IPS-15b (cell line): ENCODE data around the gene CACNA2D2.

Experiments
- H3K27me3 ChIP-seq: one replicate; pipeline ENCODE4 v1.6.1; 2013; ENCODE audit warnings: low read length; ENCODE audit not compliant: control insufficient read depth, insufficient read depth
- H3K36me3 ChIP-seq: one replicate; pipeline ENCODE4 v1.6.1; 2013; ENCODE audit warnings: low read length; ENCODE audit not compliant: control insufficient read depth, insufficient read depth
- H3K4me1 ChIP-seq: one replicate; pipeline ENCODE4 v1.6.1; 2013; ENCODE audit warnings: mild to moderate bottlenecking, low read length; ENCODE audit not compliant: control insufficient read depth, insufficient read depth
- H3K4me3 ChIP-seq: one replicate; pipeline ENCODE4 v1.5.1; 2013; ENCODE audit warnings: low read depth, low read length
- H3K9ac ChIP-seq: one replicate; pipeline ENCODE4 v1.6.1; 2013; ENCODE audit warnings: low read depth, mild to moderate bottlenecking, low read length
- H3K9me3 ChIP-seq: one replicate; pipeline ENCODE4 v1.6.1; 2013; ENCODE audit warnings: mild to moderate bottlenecking, low read length; ENCODE audit not compliant: control insufficient read depth, insufficient read depth

The CACNA2D2 gene

GRCh38 chr3:50393061-50393460 is 110.4 kb downstream of the CACNA2D2 start:
- Histone ChIP-seq H3K27me3 (no peaks in the 10 kb centered on the region), H3K9me3 (no peaks in the 10 kb centered on the region), H3K9ac (no peak overlapping the region), H3K4me3 (no peak overlapping the region), H3K36me3 (no peaks in the 10 kb centered on the region), H3K4me1 (no peaks in the 10 kb centered on the region)

GRCh38 chr3:50392101-50392715 is 111.2 kb downstream of the CACNA2D2 start:
- H3K27me3 ChIP-seq, result no peaks in the 10 kb centered on the region
- no peak overlapping the region for H3K4me3 ChIP-seq
- H3K9ac ChIP-seq, result no peak overlapping the region
- H3K36me3 ChIP-seq, result no peaks in the 10 kb centered on the region
- H3K9me3 ChIP-seq, result no peaks in the 10 kb centered on the region
- H3K4me1 ChIP-seq, result no peaks in the 10 kb centered on the region

- no peaks in the 10 kb centered on the region for H3K4me1 ChIP-seq
- H3K9me3 ChIP-seq, result no peaks in the 10 kb centered on the region
- no peak overlapping the region for H3K4me3 ChIP-seq
- no peak overlapping the region for H3K9ac ChIP-seq
- no peaks in the 10 kb centered on the region for H3K27me3 ChIP-seq
- H3K36me3 ChIP-seq, result no peaks in the 10 kb centered on the region
These were observed 112.8 kb downstream of the CACNA2D2 start for GRCh38 chr3:50390508-50391224.

- H3K9me3 ChIP-seq, result no peaks in the 10 kb centered on the region
These were observed 114.0 kb downstream of the CACNA2D2 start for GRCh38 chr3:50389414-50389767.

GRCh38 chr3:50388720-50389413 is 114.6 kb downstream of the CACNA2D2 start:
- Histone ChIP-seq H3K4me1 (no peaks in the 10 kb centered on the region), H3K36me3 (no peaks in the 10 kb centered on the region), H3K9ac (no peak overlapping the region), H3K4me3 (no peak overlapping the region), H3K27me3 (no peaks in the 10 kb centered on the region), H3K9me3 (no peaks in the 10 kb centered on the region)

More at GRCh38 chr3:50389414-50389767, 114.0 kb downstream of the CACNA2D2 start:
- no peak overlapping the region for H3K4me3 ChIP-seq
- no peak overlapping the region for H3K9ac ChIP-seq
- no peaks in the 10 kb centered on the region for H3K4me1 ChIP-seq
- no peaks in the 10 kb centered on the region for H3K36me3 ChIP-seq
- H3K27me3 ChIP-seq, result no peaks in the 10 kb centered on the region

- Histone ChIP-seq H3K36me3 (no peaks in the 10 kb centered on the region), H3K9me3 (no peaks in the 10 kb centered on the region), H3K27me3 (no peaks in the 10 kb centered on the region), H3K4me1 (no peaks in the 10 kb centered on the region), H3K4me3 (no peak overlapping the region), H3K9ac (no peak overlapping the region)
These were observed 115.3 kb downstream of the CACNA2D2 start for GRCh38 chr3:50388016-50388719.

- no peak overlapping the region for H3K4me3 ChIP-seq
- H3K9me3 ChIP-seq, result no peaks in the 10 kb centered on the region
- no peaks in the 10 kb centered on the region for H3K36me3 ChIP-seq
- H3K9ac ChIP-seq, result no peak overlapping the region
- no peaks in the 10 kb centered on the region for H3K27me3 ChIP-seq
- H3K4me1 ChIP-seq, result no peaks in the 10 kb centered on the region
These were observed 117.7 kb downstream of the CACNA2D2 start for GRCh38 chr3:50385754-50386153.

- H3K9ac ChIP-seq, result no peak overlapping the region
- no peak overlapping the region for H3K4me3 ChIP-seq
- H3K4me1 ChIP-seq, result no peaks in the 10 kb centered on the region
- no peaks in the 10 kb centered on the region for H3K36me3 ChIP-seq
- no peaks in the 10 kb centered on the region for H3K9me3 ChIP-seq
- no peaks in the 10 kb centered on the region for H3K27me3 ChIP-seq
These were observed 119.7 kb downstream of the CACNA2D2 start for GRCh38 chr3:50383750-50384149.

GRCh38 chr3:50382722-50383121 is 120.7 kb downstream of the CACNA2D2 start:
- Histone ChIP-seq H3K9me3 (no peaks in the 10 kb centered on the region), H3K4me3 (no peak overlapping the region), H3K27me3 (no peaks in the 10 kb centered on the region), H3K36me3 (no peaks in the 10 kb centered on the region), H3K4me1 (no peaks in the 10 kb centered on the region), H3K9ac (no peak overlapping the region)

GRCh38 chr3:50381383-50381782 is 122.1 kb downstream of the CACNA2D2 start:
- H3K9ac ChIP-seq, result no peak overlapping the region
- H3K9me3 ChIP-seq, result no peaks in the 10 kb centered on the region
- no peaks in the 10 kb centered on the region for H3K27me3 ChIP-seq
- no peaks in the 10 kb centered on the region for H3K36me3 ChIP-seq
- no peaks in the 10 kb centered on the region for H3K4me1 ChIP-seq
- H3K4me3 ChIP-seq, result no peak overlapping the region

- H3K36me3 ChIP-seq, result no peaks in the 10 kb centered on the region
- H3K4me3 ChIP-seq, result no peak overlapping the region
- H3K4me1 ChIP-seq, result no peaks in the 10 kb centered on the region
- no peaks in the 10 kb centered on the region for H3K9me3 ChIP-seq
- H3K9ac ChIP-seq, result no peak overlapping the region
- no peaks in the 10 kb centered on the region for H3K27me3 ChIP-seq
These were observed 122.9 kb downstream of the CACNA2D2 start for GRCh38 chr3:50380405-50381085.
